Measurements from ENCODE around the gene UCHL5. TPM values are rescaled to one million over a fixed set of nuclear protein-coding genes. Genes with fewer than 3 reads are reported as not detected.
"Not testable (repeated sequence)": the region's sequence is repeated elsewhere in the genome, so short reads cannot be mapped to it uniquely, and the experiment has no call there.

Gene UCHL5
- total RNA-seq, 1 donor from 2014 or later: 25.9 TPM

GRCh38 chr1:192984080-192984479 lies 75.1 kb downstream of the UCHL5 start:
- H3K4me3 Mint-ChIP-seq (ENCODE audit: unreplicated experiment): no peak overlapping the region
- H3K36me3 Mint-ChIP-seq (ENCODE audit: unreplicated experiment): peaks cover 14% of the 10 kb centered on the region
- no peak for DNase-seq
- H3K27ac Mint-ChIP-seq (ENCODE audit: unreplicated experiment): no peak overlapping the region
- peaks cover 3% of the 10 kb centered on the region for H3K27me3 Mint-ChIP-seq (ENCODE audit: unreplicated experiment)
- no peak for TF ChIP-seq CTCF (IDR thresholded peaks at IDR 0.05; ENCODE audit: partially characterized antibody, unreplicated experiment)
- peaks cover 2% of the 10 kb centered on the region for H3K4me1 Mint-ChIP-seq (ENCODE audit: low read depth, unreplicated experiment)
- H3K9me3 Mint-ChIP-seq (ENCODE audit: unreplicated experiment): peaks cover 5% of the 10 kb centered on the region

- TF ChIP-seq CTCF (IDR thresholded peaks at IDR 0.05; ENCODE audit: partially characterized antibody, unreplicated experiment): no peak
- Mint-ChIP-seq H3K27me3 (ENCODE audit: unreplicated experiment) (peaks cover 5% of the 10 kb centered on the region), H3K27ac (ENCODE audit: unreplicated experiment) (no peak overlapping the region), H3K4me1 (ENCODE audit: low read depth, unreplicated experiment) (peaks cover 2% of the 10 kb centered on the region), H3K9me3 (ENCODE audit: unreplicated experiment) (peaks cover 5% of the 10 kb centered on the region), H3K36me3 (ENCODE audit: unreplicated experiment) (peaks cover 14% of the 10 kb centered on the region), H3K4me3 (ENCODE audit: unreplicated experiment) (no peak overlapping the region)
- no peak for DNase-seq
Observed at GRCh38 chr1:192983349-192983980, 75.7 kb downstream of the UCHL5 start.

- Mint-ChIP-seq H3K4me1 (ENCODE audit: low read depth, unreplicated experiment) (peaks cover 3% of the 10 kb centered on the region), H3K27ac (ENCODE audit: unreplicated experiment) (no peak overlapping the region), H3K27me3 (ENCODE audit: unreplicated experiment) (peaks cover 3% of the 10 kb centered on the region), H3K4me3 (ENCODE audit: unreplicated experiment) (no peak overlapping the region), H3K36me3 (ENCODE audit: unreplicated experiment) (peaks cover 8% of the 10 kb centered on the region), H3K9me3 (ENCODE audit: unreplicated experiment) (peaks cover 3% of the 10 kb centered on the region)
- no peak for TF ChIP-seq CTCF (IDR thresholded peaks at IDR 0.05; ENCODE audit: partially characterized antibody, unreplicated experiment)
- DNase-seq: no peak
Observed at GRCh38 chr1:192980856-192981255, 78.3 kb downstream of the UCHL5 start.

GRCh38 chr1:192980334-192980733 lies 78.8 kb downstream of the UCHL5 start:
- not testable (repeated sequence) for DNase-seq; H3K36me3 Mint-ChIP-seq (ENCODE audit: unreplicated experiment); H3K27ac Mint-ChIP-seq (ENCODE audit: unreplicated experiment); H3K4me3 Mint-ChIP-seq (ENCODE audit: unreplicated experiment); H3K27me3 Mint-ChIP-seq (ENCODE audit: unreplicated experiment); H3K4me1 Mint-ChIP-seq (ENCODE audit: low read depth, unreplicated experiment); H3K9me3 Mint-ChIP-seq (ENCODE audit: unreplicated experiment)

- Mint-ChIP-seq H3K27ac (ENCODE audit: unreplicated experiment) (no peak overlapping the region), H3K4me3 (ENCODE audit: unreplicated experiment) (no peak overlapping the region), H3K9me3 (ENCODE audit: unreplicated experiment) (peaks cover 3% of the 10 kb centered on the region), H3K4me1 (ENCODE audit: low read depth, unreplicated experiment) (peaks cover 3% of the 10 kb centered on the region), H3K36me3 (ENCODE audit: unreplicated experiment) (peaks cover 8% of the 10 kb centered on the region), H3K27me3 (ENCODE audit: unreplicated experiment) (peaks cover 3% of the 10 kb centered on the region)
- no peak for TF ChIP-seq CTCF (IDR thresholded peaks at IDR 0.05; ENCODE audit: partially characterized antibody, unreplicated experiment)
- no peak for DNase-seq
Observed at GRCh38 chr1:192979542-192979941, 79.6 kb downstream of the UCHL5 start.

Measured in glutamatergic neuron (in vitro differentiated cells).